ENCODE measurements around the gene TBC1D7.

TBC1D7 gene

DNA sequence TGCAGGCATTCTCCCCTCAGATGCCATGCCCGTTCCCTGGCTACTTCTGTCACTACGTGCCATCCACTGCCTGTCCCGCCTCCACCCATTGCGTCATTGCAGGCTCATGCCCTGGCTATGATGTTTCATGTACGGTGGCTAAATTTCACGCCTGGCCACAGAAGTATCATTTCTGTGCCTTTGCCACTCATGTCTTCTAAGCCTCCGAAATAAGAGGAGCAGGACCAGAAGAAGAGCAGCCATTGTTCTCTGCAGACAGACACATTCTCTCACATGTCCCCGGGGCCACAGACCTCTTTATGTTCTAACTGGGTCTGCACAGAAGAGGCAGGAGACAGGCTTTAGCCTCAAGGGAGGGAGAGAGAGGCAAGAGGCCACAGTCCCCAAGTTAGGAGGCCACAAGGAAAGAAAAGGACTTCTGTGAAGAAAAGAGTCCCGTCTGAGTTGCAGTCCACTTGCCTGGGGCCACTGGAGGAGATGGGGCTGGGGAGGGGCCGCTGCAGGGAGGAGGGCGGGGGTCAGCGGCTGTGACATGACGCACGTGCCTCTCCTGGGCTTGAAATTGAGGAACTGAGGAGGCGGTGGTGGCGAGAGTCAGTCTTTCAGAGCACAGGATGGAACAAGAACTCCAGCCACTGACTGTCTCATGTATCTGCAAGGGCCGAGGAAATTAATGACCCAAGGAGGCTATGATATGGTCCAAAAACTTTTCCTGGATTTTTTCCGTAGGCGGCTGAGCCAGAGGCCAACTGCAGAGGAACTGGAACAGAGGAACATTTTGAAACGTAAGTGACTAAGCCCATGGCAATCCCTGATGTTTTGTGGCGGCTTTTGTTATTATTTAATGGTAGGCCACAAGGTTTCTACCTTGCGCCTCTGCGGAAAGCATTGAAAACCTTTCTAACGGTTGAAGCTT lies 55.9 kb downstream of the TBC1D7 start:
- peak overlapping the region; percentile 7 for H2AFZ ChIP-seq (ENCODE audit: low read depth, low read length, severe bottlenecking)
- H3K9me2 ChIP-seq (replicated peaks; ENCODE audit: insufficient read depth, low read length): no peaks in the 10 kb centered on the region
- H3K4me3 ChIP-seq (ENCODE audit: insufficient read depth, low read length, poor library complexity, severe bottlenecking): peak overlapping the region; percentile 54
- TF ChIP-seq, protein P1, sequence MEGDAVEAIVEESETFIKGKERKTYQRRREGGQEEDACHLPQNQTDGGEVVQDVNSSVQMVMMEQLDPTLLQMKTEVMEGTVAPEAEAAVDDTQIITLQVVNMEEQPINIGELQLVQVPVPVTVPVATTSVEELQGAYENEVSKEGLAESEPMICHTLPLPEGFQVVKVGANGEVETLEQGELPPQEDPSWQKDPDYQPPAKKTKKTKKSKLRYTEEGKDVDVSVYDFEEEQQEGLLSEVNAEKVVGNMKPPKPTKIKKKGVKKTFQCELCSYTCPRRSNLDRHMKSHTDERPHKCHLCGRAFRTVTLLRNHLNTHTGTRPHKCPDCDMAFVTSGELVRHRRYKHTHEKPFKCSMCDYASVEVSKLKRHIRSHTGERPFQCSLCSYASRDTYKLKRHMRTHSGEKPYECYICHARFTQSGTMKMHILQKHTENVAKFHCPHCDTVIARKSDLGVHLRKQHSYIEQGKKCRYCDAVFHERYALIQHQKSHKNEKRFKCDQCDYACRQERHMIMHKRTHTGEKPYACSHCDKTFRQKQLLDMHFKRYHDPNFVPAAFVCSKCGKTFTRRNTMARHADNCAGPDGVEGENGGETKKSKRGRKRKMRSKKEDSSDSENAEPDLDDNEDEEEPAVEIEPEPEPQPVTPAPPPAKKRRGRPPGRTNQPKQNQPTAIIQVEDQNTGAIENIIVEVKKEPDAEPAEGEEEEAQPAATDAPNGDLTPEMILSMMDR (IDR thresholded peaks at IDR 0.05; ENCODE audit: insufficient read depth, low read length, poor library complexity, severe bottlenecking): no peak
- TF ChIP-seq EZH2phosphoT487 (conservative IDR thresholded peaks at IDR 0.05; ENCODE audit: low read length): no peak
- H3K79me2 ChIP-seq (ENCODE audit: insufficient read depth, low read length): no peaks in the 10 kb centered on the region; the same call in 1 of the 2 replicates
- no peaks in the 10 kb centered on the region for H3K9me3 ChIP-seq (ENCODE audit: insufficient read depth, low read length)
- H3K36me3 ChIP-seq (ENCODE audit: low read length): no peaks in the 10 kb centered on the region
- peaks cover 16% of the 10 kb centered on the region for H3F3A ChIP-seq (ENCODE audit: insufficient read depth)
- H3K4me2 ChIP-seq (ENCODE audit: low read depth, low read length, poor library complexity, severe bottlenecking): peak overlapping the region; percentile 75
- H3K9ac ChIP-seq (ENCODE audit: low read length): peak overlapping the region; percentile 47
- H3K27me3 ChIP-seq (ENCODE audit: low read length): no peaks in the 10 kb centered on the region
- H4K20me1 ChIP-seq (ENCODE audit: low read depth, low read length): no peaks in the 10 kb centered on the region
- H3K27ac ChIP-seq (ENCODE audit: low read depth, low read length): peak overlapping the region; percentile 11

DNA sequence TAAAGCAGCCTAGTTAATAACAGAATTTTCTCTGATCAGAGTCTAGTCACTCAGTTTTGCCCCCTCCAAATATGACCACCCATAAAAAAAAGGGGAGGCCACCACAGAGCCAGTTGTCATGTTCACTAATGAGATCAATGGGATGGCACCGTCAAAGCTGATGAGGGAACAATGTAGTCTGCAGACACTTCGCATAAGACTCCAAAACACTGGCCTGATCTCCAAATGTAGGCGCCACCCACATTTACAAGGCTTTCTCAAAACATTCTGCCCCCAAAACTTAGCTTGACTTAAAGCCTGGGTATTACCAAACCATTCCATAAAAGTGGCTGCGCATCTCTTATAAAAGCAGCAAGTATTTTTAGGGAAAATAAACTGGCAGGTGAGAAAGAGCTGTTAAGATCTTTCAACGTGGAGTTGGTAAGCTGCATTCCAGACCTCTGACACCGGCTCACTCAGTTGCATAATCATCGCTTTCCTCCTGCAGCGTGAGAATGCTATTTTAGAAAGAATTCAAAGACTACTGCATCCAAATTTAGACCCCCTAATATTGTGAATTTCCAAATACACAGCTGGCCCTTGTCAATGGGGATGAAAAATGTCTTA lies 59.3 kb downstream of the TBC1D7 start:
- no peak overlapping the region for H3K27ac ChIP-seq (ENCODE audit: low read depth, low read length)
- no peak overlapping the region for H3K4me2 ChIP-seq (ENCODE audit: low read depth, low read length, poor library complexity, severe bottlenecking)
- no peaks in the 10 kb centered on the region; the same call in 1 of the 2 replicates for H3K79me2 ChIP-seq (ENCODE audit: insufficient read depth, low read length)
- no peaks in the 10 kb centered on the region for H3K36me3 ChIP-seq (ENCODE audit: low read length)
- H4K20me1 ChIP-seq (ENCODE audit: low read depth, low read length): no peaks in the 10 kb centered on the region
- H3K9me2 ChIP-seq (replicated peaks; ENCODE audit: insufficient read depth, low read length): no peaks in the 10 kb centered on the region
- H3K9me3 ChIP-seq (ENCODE audit: insufficient read depth, low read length): no peaks in the 10 kb centered on the region
- H3F3A ChIP-seq (ENCODE audit: insufficient read depth): peaks cover 8% of the 10 kb centered on the region; the same call in 1 of the 2 replicates
- no peak overlapping the region for H2AFZ ChIP-seq (ENCODE audit: low read depth, low read length, severe bottlenecking)
- no peak for TF ChIP-seq EZH2phosphoT487 (conservative IDR thresholded peaks at IDR 0.05; ENCODE audit: low read length)
- TF ChIP-seq, protein P1 (IDR thresholded peaks at IDR 0.05; ENCODE audit: insufficient read depth, low read length, poor library complexity, severe bottlenecking): no peak
- no peaks in the 10 kb centered on the region for H3K27me3 ChIP-seq (ENCODE audit: low read length)
- H3K4me3 ChIP-seq (ENCODE audit: insufficient read depth, low read length, poor library complexity, severe bottlenecking): no peak overlapping the region
- H3K9ac ChIP-seq (ENCODE audit: low read length): no peak overlapping the region

DNA sequence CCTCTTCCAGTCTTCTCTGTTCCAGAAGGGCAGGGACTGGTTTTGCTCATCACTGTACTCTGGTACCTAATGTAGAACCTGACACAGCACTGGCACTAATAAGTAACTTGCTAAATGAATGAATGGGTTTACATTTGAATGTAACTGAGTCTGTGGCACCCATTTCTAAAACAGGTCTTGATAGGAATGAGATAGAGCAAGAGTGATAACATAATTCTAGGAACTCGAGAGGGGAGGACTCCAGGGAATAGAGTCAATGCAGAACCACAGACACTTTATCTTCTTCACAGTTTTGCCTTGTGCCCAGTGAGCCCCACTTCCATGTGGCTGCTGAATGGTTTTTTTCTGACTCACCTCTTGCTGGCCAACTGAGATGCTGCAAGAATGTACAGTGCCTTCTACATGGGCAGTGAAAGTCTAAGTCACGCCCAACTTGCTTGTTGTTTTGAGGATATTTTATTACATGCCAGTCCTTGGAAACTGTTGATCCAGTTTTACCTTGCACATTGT lies 61.1 kb downstream of the TBC1D7 start:
- Histone ChIP-seq H3K36me3 (ENCODE audit: low read length) (no peaks in the 10 kb centered on the region), H3K79me2 (ENCODE audit: insufficient read depth, low read length) (no peaks in the 10 kb centered on the region), H3K9me2 (replicated peaks; ENCODE audit: insufficient read depth, low read length) (no peaks in the 10 kb centered on the region), H3K27ac (ENCODE audit: low read depth, low read length) (no peak overlapping the region), H3F3A (ENCODE audit: insufficient read depth) (peaks cover 13% of the 10 kb centered on the region), H3K4me2 (ENCODE audit: low read depth, low read length, poor library complexity, severe bottlenecking) (no peak overlapping the region), H2AFZ (ENCODE audit: low read depth, low read length, severe bottlenecking) (no peak overlapping the region), H3K9ac (ENCODE audit: low read length) (no peak overlapping the region), H3K9me3 (ENCODE audit: insufficient read depth, low read length) (no peaks in the 10 kb centered on the region), H3K27me3 (ENCODE audit: low read length) (no peaks in the 10 kb centered on the region), H4K20me1 (ENCODE audit: low read depth, low read length) (no peaks in the 10 kb centered on the region), H3K4me3 (ENCODE audit: insufficient read depth, low read length, poor library complexity, severe bottlenecking) (no peak overlapping the region)
- TF ChIP-seq EZH2phosphoT487 (conservative IDR thresholded peaks at IDR 0.05; ENCODE audit: low read length): no peak
- TF ChIP-seq, protein P1 (IDR thresholded peaks at IDR 0.05; ENCODE audit: insufficient read depth, low read length, poor library complexity, severe bottlenecking): no peak

Data from SU-DHL-6 (cell line).